Measurements from ENCODE around the gene ANKRD63. TPM values are rescaled to one million over a fixed set of nuclear protein-coding genes. Genes with fewer than 3 reads are reported as not detected.

Gene ANKRD63
- total RNA-seq, 4 donors from 2014 or later = not detected

DNA sequence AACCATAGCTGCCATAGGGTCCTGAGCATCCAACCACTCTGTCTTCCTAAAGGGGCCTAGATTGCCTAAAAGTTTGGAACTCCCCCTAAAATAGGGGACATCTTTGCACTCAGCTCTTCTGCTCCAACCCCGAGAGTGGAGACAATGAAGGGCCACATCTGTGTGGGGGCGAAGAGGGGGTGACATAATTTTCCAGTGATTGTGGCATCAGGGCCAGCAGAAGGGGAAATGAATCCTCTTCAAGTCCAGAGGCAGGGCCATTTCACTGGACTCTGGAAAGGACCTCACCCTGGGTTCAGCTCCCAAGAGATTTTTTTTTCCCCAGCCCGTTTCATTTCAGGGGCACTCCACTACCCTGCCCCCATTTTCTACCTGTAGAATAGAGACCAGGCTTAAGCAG, 4.6 kb upstream of the ANKRD63 start:
- peaks cover 24 to 30% (median 28%) of the 10 kb centered on the region in 4 donors for H3K4me1 ChIP-seq
- intact Hi-C loops (cut with DNase I) = no loop called here
- DNase-seq (ENCODE audit: extremely low spot score) = no peak
- WGBS = 92% methylated on average over 3 of the region's 3 CpGs
- H3K27me3 ChIP-seq = peaks cover 11 to 28% (median 15%) of the 10 kb centered on the region in 4 donors
- no peaks in the 10 kb centered on the region for H3K36me3 ChIP-seq
- H3K27ac ChIP-seq (replicated peaks in 1 of 4) = no peak overlapping the region
- H3K4me3 ChIP-seq = no peak overlapping the region
- H3K9me3 ChIP-seq = no peaks in the 10 kb centered on the region
- no peak for TF ChIP-seq EP300 (IDR thresholded peaks at IDR 0.05)
- no peak for TF ChIP-seq POLR2A (IDR thresholded peaks at IDR 0.05; ENCODE audit: low read depth)
- TF ChIP-seq, protein P1, sequence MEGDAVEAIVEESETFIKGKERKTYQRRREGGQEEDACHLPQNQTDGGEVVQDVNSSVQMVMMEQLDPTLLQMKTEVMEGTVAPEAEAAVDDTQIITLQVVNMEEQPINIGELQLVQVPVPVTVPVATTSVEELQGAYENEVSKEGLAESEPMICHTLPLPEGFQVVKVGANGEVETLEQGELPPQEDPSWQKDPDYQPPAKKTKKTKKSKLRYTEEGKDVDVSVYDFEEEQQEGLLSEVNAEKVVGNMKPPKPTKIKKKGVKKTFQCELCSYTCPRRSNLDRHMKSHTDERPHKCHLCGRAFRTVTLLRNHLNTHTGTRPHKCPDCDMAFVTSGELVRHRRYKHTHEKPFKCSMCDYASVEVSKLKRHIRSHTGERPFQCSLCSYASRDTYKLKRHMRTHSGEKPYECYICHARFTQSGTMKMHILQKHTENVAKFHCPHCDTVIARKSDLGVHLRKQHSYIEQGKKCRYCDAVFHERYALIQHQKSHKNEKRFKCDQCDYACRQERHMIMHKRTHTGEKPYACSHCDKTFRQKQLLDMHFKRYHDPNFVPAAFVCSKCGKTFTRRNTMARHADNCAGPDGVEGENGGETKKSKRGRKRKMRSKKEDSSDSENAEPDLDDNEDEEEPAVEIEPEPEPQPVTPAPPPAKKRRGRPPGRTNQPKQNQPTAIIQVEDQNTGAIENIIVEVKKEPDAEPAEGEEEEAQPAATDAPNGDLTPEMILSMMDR (IDR thresholded peaks at IDR 0.05) = no peak
- no peak for TF ChIP-seq POLR2AphosphoS5 (IDR thresholded peaks at IDR 0.05)

DNA sequence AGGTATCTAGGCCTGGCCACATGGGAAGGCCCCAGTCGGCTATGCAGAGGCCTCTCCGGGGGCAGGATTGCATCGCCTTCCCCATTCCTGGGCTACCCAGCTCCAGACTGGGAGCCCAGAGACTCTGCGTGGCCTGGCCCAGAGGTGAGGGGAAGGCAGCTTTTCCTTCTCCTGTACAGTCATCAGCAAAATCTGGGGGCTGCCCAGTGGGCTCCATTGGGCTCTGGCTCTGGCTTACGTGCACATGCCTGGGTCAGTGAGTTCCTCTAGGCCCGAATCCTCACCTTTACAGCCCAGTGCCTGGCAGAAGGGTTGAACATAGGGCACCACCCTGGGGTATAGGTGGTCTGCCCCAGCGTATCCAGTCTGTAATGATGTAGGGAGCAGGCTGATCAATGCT, 3.9 kb upstream of the ANKRD63 start:
- intact Hi-C loops (cut with DNase I) = no loop called here
- Histone ChIP-seq H3K4me1 (peaks cover 31 to 36% (median 34%) of the 10 kb centered on the region in 4 donors), H3K9me3 (no peaks in the 10 kb centered on the region), H3K36me3 (no peaks in the 10 kb centered on the region), H3K27ac (replicated peaks in 1 of 4) (no peak overlapping the region), H3K4me3 (no peak overlapping the region), H3K27me3 (peaks cover 17 to 35% (median 22%) of the 10 kb centered on the region in 4 donors)
- TF ChIP-seq POLR2A (IDR thresholded peaks at IDR 0.05; ENCODE audit: low read depth) (no peak), POLR2AphosphoS5 (IDR thresholded peaks at IDR 0.05) (no peak), EP300 (IDR thresholded peaks at IDR 0.05) (no peak)
- TF ChIP-seq, protein P1 (IDR thresholded peaks at IDR 0.05) = no peak
- DNase-seq (ENCODE audit: extremely low spot score) = no peak
- no CpG with 5 or more reads among the region's 7 CpGs for WGBS

DNA sequence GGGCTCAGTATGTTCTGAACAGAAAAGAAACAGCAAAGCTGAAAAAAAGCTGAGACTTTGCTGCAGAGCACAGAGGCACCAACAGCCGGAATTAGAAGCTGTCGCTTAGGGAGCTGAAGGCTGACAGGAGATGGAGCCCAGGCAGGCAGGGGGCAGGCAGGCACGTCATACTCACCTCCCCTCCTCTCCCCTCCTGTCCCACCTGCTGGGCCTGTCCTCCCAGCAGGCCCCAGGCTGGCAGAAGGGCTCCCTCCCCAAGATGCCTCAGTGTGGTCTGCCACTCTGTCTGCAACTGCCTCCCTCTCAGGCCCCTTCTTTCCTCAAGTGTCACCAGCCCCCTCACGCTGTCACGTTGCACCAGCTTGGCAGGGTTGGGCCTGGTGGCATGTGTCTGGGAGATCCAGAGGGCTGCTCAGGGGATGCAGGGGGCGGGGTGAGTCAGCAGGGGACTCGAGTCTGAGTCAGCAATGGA, 3.2 kb upstream of the ANKRD63 start:
- H3K27ac ChIP-seq (replicated peaks in 1 of 4) = no peak overlapping the region
- H3K4me3 ChIP-seq = no peak overlapping the region
- 74% methylated on average over 4 of the region's 7 CpGs for WGBS
- peaks cover 17 to 42% (median 28%) of the 10 kb centered on the region in 4 donors for H3K27me3 ChIP-seq
- intact Hi-C loops (cut with DNase I) = no loop called here
- TF ChIP-seq, protein P1 (IDR thresholded peaks at IDR 0.05) = no peak
- no peak for TF ChIP-seq POLR2A (IDR thresholded peaks at IDR 0.05; ENCODE audit: low read depth)
- TF ChIP-seq EP300 (IDR thresholded peaks at IDR 0.05) = no peak
- TF ChIP-seq POLR2AphosphoS5 (IDR thresholded peaks at IDR 0.05) = no peak
- peaks cover 30 to 34% (median 34%) of the 10 kb centered on the region in 4 donors for H3K4me1 ChIP-seq
- H3K36me3 ChIP-seq = no peaks in the 10 kb centered on the region
- no peak for DNase-seq (ENCODE audit: extremely low spot score)
- H3K9me3 ChIP-seq = no peaks in the 10 kb centered on the region

DNA sequence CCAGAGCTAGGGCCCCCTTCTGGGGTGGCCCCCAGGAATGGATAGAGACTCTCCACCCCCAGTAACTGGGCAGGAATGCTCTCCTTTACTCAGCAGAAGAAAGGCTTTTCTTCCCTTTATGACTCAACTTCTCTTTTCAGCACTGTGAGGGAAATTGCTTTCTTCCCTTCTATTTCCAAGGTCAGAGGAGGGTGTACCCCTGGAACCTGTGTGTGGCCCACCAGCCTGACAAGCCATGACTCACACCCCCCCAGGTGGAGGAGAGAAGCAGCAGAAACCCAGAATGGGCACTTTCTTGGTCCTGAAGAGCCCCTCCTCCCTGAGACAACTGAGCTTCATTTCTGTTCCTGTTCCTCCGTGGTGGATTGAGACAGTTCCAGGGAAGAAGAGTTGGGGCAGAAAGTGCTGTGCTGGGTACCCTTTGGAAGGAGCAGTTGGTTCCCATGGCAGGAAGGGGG, 2.7 kb upstream of the ANKRD63 start:
- intact Hi-C loops (cut with DNase I) = no loop called here
- Histone ChIP-seq H3K36me3 (no peaks in the 10 kb centered on the region), H3K4me1 (peaks cover 25 to 29% (median 29%) of the 10 kb centered on the region in 4 donors), H3K4me3 (no peak overlapping the region), H3K27me3 (peaks cover 17 to 48% (median 32%) of the 10 kb centered on the region in 4 donors), H3K9me3 (no peaks in the 10 kb centered on the region), H3K27ac (replicated peaks in 1 of 4) (no peak overlapping the region)
- DNase-seq (ENCODE audit: extremely low spot score) = no peak
- 36% methylated on average over 1 of the region's 1 CpG for WGBS
- TF ChIP-seq, protein P1 (IDR thresholded peaks at IDR 0.05) = no peak
- TF ChIP-seq POLR2A (IDR thresholded peaks at IDR 0.05; ENCODE audit: low read depth) = no peak
- TF ChIP-seq EP300 (IDR thresholded peaks at IDR 0.05) = no peak
- TF ChIP-seq POLR2AphosphoS5 (IDR thresholded peaks at IDR 0.05) = no peak

DNA sequence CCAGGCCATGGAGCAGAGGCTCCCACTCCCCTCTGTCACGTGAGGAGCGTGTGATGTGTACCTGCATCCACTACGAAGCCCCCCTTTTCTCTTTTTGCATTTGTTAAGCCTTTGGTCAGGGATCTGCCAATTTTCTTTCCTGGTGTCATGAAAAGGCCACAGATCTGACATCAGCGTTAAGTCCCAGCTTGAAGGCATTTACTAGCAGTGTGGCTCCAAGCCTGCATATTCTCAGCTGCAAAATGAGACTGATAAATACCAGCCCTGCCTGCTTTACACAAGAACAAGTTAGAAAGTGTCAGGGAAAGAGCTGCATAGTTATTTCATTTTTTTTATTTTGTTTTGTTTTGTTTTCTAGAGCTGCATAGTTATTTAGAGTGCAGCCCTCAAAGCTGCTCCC, 2.3 kb upstream of the ANKRD63 start:
- TF ChIP-seq EP300 (IDR thresholded peaks at IDR 0.05) (no peak), POLR2A (IDR thresholded peaks at IDR 0.05; ENCODE audit: low read depth) (no peak), POLR2AphosphoS5 (IDR thresholded peaks at IDR 0.05) (no peak)
- TF ChIP-seq, protein P1 (IDR thresholded peaks at IDR 0.05) = no peak
- no peak overlapping the region for H3K4me3 ChIP-seq
- intact Hi-C loops (cut with DNase I) = no loop called here
- H3K36me3 ChIP-seq = no peaks in the 10 kb centered on the region
- 80% methylated on average over 4 of the region's 4 CpGs for WGBS
- peaks cover 22 to 52% (median 37%) of the 10 kb centered on the region in 4 donors for H3K27me3 ChIP-seq
- H3K4me1 ChIP-seq = peaks cover 22 to 29% (median 27%) of the 10 kb centered on the region in 4 donors
- no peak overlapping the region for H3K27ac ChIP-seq (replicated peaks in 1 of 4)
- DNase-seq (ENCODE audit: extremely low spot score) = no peak
- H3K9me3 ChIP-seq = no peaks in the 10 kb centered on the region

All from esophagus muscularis mucosa (tissue), 4 donors.